GM19351 (cell line): Measurements from ENCODE around the gene VAV3.

Experiments
- ATAC-seq: cut with Tn5 transposase; IDR thresholded peaks from one replicate; pipeline ENCODE4 v1.9.1; 2021; ENCODE audit warnings: mild to moderate bottlenecking, moderate library complexity; ENCODE audit not compliant: unreplicated experiment

Gene VAV3

DNA sequence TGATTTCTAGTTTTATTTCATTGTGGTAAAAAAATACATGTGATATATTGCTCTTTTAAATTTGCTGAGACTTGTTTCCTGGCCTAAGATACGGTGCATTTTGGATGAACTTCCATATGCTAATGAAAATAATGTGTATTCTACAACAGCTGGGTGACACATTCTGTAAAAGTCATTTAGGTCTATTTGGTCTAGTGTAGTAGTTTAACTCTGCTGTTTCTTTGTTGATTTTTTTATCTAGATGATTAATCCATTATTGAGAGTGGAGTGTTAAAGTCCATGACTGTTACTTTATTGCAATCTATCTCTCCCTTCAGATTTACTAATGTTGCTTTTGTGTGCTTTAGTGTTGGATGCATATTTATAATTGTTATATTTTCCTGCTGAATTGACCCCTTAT is 161.4 kb downstream of the VAV3 start:
- ATAC-seq, result no peak

DNA sequence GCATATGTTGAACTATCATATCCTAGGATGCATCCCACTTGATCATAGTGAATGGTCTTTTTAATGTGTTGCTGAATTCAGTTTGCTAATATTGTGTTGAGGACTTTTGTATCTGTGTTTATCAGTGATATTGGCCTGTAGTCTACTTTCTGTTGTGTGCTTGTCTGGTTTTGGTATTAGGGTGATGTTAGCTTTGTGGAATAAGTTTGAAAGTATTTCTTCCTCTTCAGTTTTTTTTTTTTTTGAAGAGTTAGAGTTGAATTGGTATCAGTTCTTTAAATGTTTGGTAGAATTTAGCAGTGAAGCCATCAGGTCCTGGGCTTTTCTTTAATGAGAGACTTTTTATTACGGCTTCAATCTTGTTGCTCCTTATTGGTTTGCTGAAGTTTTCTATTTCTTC is 162.3 kb downstream of the VAV3 start:
- peak; percentile 44 for ATAC-seq

DNA sequence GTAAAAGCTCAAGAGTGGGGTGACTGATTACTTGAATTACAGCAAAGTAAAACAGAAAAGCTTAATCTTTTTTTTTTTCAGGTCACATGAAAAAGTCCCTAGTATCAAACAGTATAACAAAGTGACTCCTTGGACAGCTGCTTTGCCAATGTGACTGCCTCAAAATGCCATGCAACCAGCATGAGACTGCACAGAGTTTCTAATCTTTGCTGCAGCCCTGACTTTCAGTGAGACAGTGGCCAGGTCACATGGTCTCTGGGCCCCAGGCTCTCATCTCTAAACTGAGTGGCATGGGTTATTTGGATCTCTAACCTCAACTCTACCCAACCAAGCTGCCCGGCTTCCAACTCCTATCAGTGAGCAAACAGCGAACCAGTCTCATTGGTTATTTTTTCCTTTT is 169.0 kb downstream of the VAV3 start:
- peak; percentile 47 for ATAC-seq

DNA sequence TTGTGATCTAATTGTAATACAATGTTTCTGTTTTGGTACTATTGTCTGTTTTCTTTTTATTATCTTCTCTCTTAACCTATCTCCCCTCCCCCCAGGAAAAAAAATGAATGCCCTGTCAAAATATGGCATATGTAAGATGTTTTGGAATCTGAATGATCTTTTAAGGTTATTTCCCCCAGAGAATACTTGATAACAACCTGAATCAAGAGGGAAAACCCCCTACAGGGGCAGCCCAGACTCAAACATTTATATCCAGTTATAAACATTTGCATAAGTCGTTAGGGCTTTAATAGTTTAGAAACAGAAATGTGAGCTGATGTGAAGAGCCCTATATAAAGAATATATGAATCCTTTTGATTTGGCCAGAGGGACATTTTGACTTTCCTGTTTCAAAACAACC is 169.5 kb downstream of the VAV3 start:
- ATAC-seq, result no peak

DNA sequence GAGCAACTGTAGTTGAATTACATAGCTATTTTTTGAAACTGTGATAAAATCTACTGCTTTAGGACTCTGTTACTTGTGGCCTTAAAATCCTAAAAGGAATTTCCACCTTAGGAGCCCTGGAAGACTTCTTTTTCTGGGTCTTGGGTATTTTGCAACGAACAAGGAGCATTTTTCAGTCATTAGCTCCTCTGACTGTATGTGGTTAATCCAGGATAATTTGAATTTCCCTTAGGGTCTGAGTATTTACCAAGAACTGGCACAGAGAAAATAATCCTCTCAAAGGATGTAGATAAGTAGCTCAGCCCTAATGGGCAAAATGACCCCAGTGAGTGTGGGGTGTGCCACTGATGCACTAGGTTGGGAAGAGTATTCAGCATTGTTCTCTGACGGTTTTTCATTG is 170.4 kb downstream of the VAV3 start:
- ATAC-seq, result no peak

DNA sequence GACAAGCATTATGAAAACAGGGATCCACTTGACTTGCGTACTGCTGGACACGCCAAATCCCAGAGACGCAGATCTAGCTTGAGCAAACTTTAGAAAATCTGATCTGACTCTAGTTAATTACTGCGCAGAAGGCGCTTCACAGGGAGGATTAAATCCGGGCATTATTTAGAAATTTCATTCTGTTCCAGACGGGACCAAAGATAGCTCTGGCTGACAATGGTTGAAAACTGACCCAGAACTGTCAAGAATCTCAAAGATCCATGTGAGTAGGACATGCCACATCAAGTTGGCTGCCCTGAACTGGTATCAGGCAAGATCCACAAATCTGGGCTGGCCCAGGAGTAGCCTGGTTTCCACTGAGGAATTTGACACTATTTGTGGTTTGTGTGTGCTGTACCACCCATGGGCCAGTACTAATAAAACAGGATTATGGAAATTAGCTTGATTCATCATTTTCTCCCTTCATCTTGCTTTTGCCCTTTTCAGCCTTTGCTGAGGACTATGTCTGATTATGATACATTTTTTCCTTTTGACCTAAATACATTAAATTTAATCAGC is 171.0 kb downstream of the VAV3 start:
- no peak for ATAC-seq

DNA sequence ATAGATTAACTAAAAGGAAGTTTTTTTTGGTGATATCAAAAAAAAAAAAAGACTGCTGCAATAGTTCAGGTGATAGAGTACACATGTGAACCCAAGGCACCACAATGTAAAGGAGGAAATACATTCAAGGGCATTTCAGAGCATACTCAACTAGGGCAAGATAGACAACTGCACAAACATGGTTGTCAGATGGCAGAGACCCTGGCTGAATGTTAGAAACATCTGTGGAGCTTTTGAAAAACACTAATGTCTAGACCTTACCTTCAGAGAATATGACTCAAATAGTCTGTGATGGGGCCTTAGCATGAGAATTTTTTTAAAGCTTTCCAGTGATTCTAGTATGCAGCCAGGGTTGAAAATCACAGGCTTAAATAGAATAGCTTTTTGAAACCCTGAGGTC is 173.6 kb downstream of the VAV3 start:
- ATAC-seq, result no peak

DNA sequence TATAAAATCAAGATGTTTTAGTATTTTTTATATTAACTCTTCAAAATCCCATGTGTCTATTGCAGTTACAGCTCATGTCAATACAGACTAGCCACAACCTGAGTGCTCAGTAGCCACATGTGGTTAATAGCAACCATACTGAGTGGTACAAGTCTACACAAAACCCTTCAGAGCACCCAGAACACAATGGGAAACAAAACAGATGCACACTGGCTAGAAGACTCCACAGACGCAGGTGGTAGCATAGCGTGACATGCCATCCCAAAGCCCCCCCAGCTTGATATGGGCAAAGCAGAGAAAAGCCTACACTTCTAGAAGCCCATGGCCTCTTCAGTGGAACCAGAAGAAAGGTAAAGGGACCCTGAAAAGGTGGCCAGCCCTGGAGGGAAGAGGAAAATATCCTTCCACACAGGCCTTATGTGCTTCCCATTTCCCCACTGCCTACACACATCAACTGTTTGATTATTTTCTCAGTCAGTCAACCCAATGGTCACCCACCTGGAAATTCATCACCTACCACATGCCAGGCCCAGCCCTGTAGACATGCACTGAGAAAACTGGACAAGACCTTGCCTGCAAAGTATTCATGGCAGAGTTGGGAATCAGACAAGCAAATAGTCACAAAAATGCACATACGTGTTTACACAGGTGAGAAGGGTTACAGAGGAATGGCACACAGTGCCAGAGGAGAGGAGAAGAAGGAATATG is 175.0 kb downstream of the VAV3 start:
- no peak for ATAC-seq

DNA sequence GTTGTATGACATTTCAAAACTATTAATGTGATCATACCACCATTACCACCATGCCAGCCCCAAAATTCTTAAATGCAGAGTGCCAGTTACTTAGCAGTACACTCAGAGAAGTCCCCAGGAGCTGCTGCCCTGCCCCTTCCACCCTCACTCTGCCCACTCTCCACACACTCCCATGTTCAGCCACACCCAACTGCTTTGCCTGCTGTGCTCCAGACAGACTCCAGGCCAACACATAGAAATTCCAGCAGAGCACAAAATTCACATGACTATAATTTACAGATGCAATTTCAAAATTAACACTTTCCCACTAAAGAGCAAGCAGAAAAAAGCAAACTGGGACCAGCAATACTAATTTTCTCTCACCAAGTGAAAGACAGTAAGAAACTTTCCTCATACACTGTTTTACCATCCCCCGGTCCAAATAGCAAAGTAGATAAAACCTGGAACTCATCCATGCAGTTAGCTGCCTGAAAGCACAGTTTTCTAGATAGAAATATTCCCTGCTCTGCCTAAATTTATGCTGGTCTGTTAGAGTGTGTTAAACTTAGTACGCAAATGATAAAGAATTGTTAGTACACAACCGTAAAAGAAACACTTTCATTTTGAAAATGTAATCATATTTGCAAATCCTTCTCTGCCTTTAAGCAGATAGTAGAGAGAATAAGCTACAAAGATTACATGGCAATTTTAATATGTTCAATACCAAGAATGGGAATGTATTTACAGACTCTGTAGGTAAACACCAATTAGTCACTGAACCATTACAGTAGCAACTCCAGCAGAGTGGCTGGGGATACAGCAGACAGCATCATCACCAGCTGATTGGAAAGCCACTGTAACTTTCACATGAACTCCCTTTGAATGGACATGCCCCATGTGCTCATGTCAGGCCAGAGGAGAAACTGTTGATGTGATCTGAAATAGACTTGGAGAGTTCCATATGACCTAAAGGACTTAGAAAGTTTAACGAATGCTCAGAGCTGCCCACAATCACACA is 176.5 kb downstream of the VAV3 start:
- ATAC-seq, result no peak

DNA sequence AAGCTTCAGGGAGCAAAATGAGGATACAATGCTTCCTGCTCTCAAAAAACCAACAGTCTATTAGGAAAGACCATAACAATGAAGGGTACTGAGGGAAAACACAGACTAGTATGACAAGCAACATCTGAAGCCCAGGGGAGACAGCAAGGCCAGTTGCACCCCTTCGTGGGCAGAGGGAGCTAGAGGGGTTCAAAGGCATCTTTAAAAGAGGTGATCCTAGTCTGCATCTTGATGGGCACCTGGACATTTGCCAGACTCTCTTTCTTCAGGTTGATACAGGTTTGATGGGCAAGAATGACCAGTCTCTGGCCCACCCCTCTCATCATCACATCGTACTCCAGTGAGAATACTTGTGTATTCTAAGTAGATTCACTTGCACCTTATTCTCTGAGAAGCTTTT is 177.7 kb downstream of the VAV3 start:
- ATAC-seq, result peak; percentile 52

DNA sequence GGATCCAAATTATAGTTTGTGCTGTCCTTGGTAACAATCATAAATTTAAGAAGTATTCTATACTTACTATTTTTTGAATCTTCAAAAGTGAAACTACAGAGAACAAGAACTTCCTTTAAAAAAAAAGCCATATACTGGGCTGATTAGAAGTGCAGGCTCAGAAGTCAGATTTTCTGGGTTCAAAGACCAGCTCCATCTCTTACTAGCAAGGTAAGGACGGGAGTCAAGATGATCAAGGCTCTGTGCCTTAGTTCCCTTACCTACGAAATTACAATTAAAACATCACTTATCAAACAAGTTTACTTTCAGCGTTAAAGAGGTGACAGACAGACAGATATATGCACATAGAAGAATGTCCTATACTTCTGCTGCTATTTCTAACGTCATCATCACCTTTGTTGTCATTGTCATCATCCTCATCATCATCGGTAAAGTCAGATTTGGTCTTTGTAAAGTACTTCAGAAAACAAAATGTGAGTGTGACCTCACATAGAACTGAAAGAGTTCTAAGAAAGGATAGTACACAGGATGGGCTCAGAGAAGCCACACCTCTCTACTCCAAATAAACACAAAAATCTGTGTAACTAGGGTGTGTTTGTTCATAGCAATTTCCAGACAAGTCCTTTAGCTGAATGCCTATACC is 178.7 kb downstream of the VAV3 start:
- ATAC-seq, result no peak

DNA sequence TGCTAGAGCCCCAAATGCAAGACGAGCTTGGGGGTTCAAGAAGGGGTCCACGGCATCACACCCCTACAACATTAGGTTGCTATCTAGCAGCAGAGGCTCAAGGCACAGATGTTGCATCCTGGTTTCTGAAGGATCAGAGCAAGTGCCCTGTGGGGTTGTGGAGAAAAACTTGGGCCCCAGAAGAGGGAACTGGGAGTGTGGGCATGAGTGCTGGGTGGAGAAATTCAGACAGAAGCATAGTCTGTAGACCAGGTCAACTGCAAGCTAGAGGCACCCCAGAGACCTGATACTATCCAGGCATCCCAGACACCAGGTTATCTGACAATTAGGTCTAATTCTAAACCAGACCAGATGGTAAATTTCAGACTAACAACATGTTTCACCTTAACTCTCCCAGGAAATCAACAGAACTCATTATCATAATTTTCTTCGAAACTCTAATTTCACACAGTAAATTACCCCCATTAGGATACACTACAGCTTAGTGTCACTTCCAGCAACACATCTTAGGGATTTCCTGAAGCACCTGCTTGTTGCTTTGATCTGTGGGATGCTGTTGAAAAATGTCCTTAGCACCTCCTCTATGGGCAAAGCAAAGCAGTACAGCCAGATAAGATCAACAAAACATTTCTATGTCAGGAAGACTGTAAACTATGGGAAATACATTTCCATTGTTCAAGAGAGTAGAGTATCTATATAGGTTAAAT is 179.3 kb downstream of the VAV3 start:
- ATAC-seq, result no peak

DNA sequence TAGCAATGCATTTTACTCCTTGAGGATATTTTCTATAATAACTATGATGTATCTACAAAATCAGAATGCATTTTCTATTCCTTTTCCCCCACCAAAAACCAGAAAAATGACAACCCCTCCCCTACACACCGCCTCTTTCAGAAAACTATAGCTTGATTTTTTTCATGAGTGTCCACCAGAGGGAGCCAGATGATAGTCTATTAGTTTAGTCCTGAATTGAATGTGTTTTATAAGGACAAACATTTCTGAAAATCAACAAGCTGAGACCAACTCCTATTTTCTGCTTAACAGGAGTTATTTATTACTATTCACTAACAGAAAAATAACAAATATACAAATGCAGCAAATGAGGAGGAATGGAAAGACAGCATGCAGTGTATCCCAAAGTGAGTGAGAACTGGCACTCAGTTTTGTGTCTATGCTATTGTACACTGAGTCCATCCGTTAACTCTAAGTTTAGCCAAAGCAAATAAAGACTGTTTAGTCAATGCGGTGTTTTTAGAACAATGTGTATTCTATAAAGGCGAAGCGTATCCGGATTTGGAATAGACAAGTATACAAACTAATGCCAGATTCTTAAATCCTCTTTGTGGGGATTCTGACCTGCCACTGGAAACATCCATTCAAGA is 182.6 kb downstream of the VAV3 start:
- peak; percentile 28 for ATAC-seq

DNA sequence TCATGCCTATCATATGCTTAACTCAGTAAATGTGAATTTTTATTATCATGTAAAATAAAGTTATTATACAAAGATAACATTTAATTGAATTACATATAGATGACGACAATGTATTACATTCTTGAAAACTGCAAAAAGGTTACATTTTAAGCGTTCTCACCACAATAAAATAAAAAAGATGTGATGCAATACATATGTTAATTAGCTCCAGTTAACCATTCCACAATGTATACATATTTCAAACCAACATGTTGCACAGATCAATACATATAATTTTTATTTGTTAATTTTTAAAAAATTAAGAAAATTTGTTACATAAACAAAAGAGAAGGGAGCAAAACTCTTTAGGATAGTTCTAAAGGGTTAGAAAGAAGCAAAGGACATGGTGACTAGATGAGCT is 183.7 kb downstream of the VAV3 start:
- no peak for ATAC-seq

DNA sequence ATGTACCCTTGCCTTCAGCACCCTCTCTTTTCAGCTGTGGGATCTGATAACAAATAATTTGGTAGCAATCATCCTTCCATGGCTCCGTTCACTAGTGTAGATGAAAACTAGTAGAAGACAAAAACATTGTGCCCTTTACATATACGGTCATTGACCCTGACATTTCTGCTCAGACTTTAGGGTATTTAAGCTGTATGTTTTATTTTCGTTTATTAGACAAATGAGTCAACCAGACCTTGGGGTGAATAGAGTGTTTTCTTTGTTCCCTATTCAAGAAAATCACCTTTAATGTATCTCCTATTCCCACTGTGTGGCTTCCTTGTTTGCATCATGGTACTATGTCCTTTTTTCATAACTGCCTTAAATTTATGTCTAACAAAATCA is 187.3 kb downstream of the VAV3 start:
- ATAC-seq, result peak; percentile 25

DNA sequence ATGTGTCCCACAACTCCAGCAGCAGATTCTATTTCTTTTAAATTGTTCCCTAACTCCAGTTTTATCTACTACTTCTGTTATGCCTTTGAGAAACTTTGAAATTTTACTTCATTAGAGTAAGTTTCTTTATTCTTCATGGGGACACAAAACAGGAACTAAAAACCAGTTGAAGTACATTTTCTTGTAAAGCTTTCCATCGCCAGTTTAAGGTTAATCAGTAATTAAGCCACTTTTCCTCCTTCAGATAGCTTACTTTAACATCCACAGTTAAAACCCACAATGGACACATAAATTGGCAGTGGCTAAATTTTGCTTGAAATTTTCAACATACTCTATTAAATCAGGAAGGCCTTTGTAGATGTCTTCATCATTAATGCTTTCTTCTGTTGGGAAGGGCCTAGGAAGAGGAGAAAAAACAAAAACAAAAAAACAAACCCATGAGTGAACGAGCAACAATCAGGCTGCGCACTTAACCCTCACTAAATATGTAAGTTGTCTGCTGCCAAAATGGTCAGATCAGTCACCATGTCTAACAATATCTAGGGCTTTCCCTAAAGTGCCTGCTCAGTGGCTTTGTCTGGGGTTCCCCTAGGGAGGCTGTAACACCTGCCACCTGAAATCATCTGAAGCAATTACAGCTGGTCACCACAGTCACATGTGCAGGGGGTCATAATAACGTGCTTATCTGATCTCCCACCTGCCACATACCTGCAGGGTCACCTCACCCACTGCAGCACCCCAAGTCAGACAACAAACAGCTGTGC is 187.9 kb downstream of the VAV3 start:
- peak; percentile 90 for ATAC-seq

DNA sequence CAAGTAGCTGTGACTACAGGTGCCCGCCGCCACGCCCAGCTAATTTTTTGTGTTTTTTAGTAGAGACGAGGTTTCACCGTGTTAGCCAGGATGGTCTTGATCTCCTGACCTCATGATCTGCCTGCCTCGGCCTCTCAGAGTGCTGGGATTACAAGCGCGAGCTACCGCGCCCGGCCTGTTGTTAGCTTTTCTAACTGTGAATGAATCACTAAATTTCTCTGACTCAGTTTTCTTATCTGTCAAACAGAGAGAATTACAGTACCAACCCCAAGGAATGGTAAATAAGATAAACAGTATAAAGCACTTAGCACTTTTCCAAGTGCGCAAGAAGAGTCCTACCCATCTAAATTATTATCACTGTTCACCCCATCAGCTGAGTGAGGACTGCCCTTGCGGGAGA is 193.6 kb downstream of the VAV3 start:
- ATAC-seq, result no peak

DNA sequence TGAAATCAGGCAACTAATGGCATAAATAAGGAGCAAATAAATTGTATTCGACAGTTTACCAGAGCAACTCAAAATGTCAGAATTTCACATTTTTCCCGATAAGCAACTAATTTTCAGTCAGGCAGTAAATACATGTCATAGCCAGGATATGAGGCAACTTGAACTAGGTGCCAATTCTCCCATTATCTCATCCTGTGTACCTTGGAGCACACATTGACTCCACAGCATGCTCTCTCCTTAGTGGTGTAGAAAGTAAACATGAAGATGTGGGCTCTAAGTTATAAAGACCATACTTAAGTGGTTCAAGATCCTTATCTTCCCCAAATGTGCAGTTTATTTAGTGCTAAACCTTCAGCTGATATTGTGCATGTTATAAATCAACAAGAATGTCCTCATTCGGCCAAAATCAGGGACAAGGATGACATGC is 197.8 kb downstream of the VAV3 start:
- no peak for ATAC-seq

DNA sequence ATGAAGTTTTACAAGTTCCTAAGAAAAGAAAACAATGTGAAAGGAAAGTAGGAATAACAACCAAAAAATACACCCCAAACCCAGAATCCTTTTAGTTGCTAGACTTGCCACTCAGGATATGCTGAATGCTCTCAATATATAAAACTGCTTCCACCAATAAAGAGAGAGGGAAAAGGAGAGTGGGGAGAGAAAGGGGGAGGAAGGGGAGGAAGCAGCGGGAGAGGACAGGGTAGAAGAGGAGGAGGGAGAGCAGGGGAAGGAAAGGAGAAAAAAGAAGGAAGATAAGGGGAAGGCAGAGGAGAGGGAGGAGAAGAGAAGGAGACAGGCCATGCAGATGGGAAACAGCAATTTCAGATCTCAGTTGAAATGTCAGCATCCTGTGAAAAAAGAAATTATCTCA is 198.4 kb downstream of the VAV3 start:
- no peak for ATAC-seq
